CD4-positive, alpha-beta T cell treated with Interleukin-15 for 1 hour (primary cell): ENCODE data around the gene ACTN3.

Source experiments
- DNase-seq: peaks from one replicate; pipeline ENCODE4 v3.0.0-alpha.2; 2020

The ACTN3 gene

GRCh38 chr11:66545701-66546367 lies 869 bp upstream of the ACTN3 start, which contains the start of gene ZDHHC24:
TSS of gene ZDHHC24 (minus strand) at chr11:66546048. CDS start at chr11:66546003, 45 bp downstream.
- DNase-seq = peak; percentile 90

GRCh38 chr11:66546966-66547661 lies 411 bp downstream of the ACTN3 start:
- DNase-seq = no peak

- no peak for DNase-seq
Observed at GRCh38 chr11:66547662-66548009, 933 bp downstream of the ACTN3 start.

- no peak for DNase-seq
Observed at GRCh38 chr11:66548041-66548440, 1.3 kb downstream of the ACTN3 start.

GRCh38 chr11:66548774-66549630 lies 2.3 kb downstream of the ACTN3 start:
- DNase-seq = no peak

GRCh38 chr11:66549696-66550095 lies 3.0 kb downstream of the ACTN3 start:
- DNase-seq = no peak

GRCh38 chr11:66550887-66551286 lies 4.2 kb downstream of the ACTN3 start:
- no peak for DNase-seq

- DNase-seq = no peak
Observed at GRCh38 chr11:66554602-66555001, 7.9 kb downstream of the ACTN3 start.

- DNase-seq = no peak
Observed at GRCh38 chr11:66555416-66555815, 8.7 kb downstream of the ACTN3 start.

- DNase-seq = no peak
Observed at GRCh38 chr11:66556086-66556485, 9.4 kb downstream of the ACTN3 start.

- no peak for DNase-seq
Observed at GRCh38 chr11:66557733-66558326, 11.1 kb downstream of the ACTN3 start.

GRCh38 chr11:66559142-66559865 lies 12.6 kb downstream of the ACTN3 start:
- DNase-seq = peak; percentile 37

GRCh38 chr11:66559866-66560676 lies 13.4 kb downstream of the ACTN3 start:
- DNase-seq = no peak

GRCh38 chr11:66561178-66561974 lies 14.7 kb downstream of the ACTN3 start:
- DNase-seq = no peak

GRCh38 chr11:66561975-66562248 lies 15.2 kb downstream of the ACTN3 start:
- no peak for DNase-seq

- no peak for DNase-seq
Observed at GRCh38 chr11:66562275-66562674, 15.6 kb downstream of the ACTN3 start.

GRCh38 chr11:66562907-66563583 lies 16.3 kb downstream of the ACTN3 start:
- DNase-seq = no peak

- no peak for DNase-seq
Observed at GRCh38 chr11:66563832-66564231, 17.1 kb downstream of the ACTN3 start.

- no peak for DNase-seq
Observed at GRCh38 chr11:66564538-66564937, 17.8 kb downstream of the ACTN3 start.

GRCh38 chr11:66564984-66565383 lies 18.3 kb downstream of the ACTN3 start:
- DNase-seq = no peak
